ENCODE data around the gene AQP3.

DNA sequence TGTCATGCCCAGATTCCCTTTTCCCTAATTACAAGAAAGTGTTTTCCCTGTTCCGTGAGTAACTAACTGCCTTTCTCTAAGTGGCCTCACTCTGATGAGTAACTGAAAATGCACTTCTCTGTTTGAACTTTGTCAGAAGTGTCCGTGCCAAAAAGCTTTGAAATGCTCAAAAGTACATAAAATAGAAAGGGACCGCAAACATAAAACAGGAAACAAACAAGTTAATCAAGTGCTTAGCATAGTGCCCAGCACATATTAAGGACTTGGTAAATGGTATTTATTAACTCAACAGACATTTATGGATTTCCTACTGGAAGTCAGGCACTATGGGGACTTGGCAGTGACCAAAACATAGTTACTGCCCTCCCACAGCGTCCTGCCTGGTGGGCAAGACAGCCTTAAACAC is 22.3 kb downstream of the AQP3 start:
- TF ChIP-seq, protein P1, sequence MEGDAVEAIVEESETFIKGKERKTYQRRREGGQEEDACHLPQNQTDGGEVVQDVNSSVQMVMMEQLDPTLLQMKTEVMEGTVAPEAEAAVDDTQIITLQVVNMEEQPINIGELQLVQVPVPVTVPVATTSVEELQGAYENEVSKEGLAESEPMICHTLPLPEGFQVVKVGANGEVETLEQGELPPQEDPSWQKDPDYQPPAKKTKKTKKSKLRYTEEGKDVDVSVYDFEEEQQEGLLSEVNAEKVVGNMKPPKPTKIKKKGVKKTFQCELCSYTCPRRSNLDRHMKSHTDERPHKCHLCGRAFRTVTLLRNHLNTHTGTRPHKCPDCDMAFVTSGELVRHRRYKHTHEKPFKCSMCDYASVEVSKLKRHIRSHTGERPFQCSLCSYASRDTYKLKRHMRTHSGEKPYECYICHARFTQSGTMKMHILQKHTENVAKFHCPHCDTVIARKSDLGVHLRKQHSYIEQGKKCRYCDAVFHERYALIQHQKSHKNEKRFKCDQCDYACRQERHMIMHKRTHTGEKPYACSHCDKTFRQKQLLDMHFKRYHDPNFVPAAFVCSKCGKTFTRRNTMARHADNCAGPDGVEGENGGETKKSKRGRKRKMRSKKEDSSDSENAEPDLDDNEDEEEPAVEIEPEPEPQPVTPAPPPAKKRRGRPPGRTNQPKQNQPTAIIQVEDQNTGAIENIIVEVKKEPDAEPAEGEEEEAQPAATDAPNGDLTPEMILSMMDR (IDR thresholded peaks at IDR 0.05): no peak
- TF ChIP-seq POLR2AphosphoS5 (IDR thresholded peaks at IDR 0.05; ENCODE audit: low read depth, low read length): no peak
- TF ChIP-seq, protein P2, sequence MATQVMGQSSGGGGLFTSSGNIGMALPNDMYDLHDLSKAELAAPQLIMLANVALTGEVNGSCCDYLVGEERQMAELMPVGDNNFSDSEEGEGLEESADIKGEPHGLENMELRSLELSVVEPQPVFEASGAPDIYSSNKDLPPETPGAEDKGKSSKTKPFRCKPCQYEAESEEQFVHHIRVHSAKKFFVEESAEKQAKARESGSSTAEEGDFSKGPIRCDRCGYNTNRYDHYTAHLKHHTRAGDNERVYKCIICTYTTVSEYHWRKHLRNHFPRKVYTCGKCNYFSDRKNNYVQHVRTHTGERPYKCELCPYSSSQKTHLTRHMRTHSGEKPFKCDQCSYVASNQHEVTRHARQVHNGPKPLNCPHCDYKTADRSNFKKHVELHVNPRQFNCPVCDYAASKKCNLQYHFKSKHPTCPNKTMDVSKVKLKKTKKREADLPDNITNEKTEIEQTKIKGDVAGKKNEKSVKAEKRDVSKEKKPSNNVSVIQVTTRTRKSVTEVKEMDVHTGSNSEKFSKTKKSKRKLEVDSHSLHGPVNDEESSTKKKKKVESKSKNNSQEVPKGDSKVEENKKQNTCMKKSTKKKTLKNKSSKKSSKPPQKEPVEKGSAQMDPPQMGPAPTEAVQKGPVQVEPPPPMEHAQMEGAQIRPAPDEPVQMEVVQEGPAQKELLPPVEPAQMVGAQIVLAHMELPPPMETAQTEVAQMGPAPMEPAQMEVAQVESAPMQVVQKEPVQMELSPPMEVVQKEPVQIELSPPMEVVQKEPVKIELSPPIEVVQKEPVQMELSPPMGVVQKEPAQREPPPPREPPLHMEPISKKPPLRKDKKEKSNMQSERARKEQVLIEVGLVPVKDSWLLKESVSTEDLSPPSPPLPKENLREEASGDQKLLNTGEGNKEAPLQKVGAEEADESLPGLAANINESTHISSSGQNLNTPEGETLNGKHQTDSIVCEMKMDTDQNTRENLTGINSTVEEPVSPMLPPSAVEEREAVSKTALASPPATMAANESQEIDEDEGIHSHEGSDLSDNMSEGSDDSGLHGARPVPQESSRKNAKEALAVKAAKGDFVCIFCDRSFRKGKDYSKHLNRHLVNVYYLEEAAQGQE (IDR thresholded peaks at IDR 0.05; ENCODE audit: insufficient read depth in 1 of 2, low read depth in 2 of 2, low read length in 1 of 2): no peak
- no peak for TF ChIP-seq SIN3A (IDR thresholded peaks at IDR 0.05; ENCODE audit: borderline replicate concordance, insufficient read depth, low read depth, low read length)
- no peak for TF ChIP-seq TCF7L2 (IDR thresholded peaks at IDR 0.05; ENCODE audit: low read depth, low read length)
